HEK293 (cell line): ENCODE measurements around the gene IFFO2.

ENCODE experiments used
- CTCF ChIA-PET: fragments of 350-600 bp; formaldehyde crosslinking; extraction: SDS; loops from one replicate; lab custom pipeline; 2021; ENCODE audit warnings: antibody characterized with exemption; lab: Yijun Ruan, JAX
- POLR2A ChIA-PET: fragments of 300-600 bp; formaldehyde crosslinking; extraction: SDS; loops from one replicate; lab custom pipeline; 2020; ENCODE audit warnings: antibody characterized with exemption, inconsistent platforms; lab: Yijun Ruan, JAX
- H3K27ac ChIP-seq: fragments of 200-500 bp; sonication (Bioruptor generic); 2 replicates; pipeline ENCODE4 v1.5.1; 2014; ENCODE audit warnings: low read depth, low read length, control low read depth, inconsistent platforms; ENCODE audit errors: extremely low read depth
- H3K36me3 ChIP-seq, 2 experiments: fragments of 200-500 bp in 1 of 2; sonication (Bioruptor generic) in 1 of 2; 1 replicate in 1 of 2; 2 replicates in 1 of 2; pipeline ENCODE4 v1.5.1; 2014 to 2017; ENCODE audit warnings: inconsistent platforms in 2 of 2, low read length in 2 of 2; ENCODE audit not compliant: control insufficient read depth in 2 of 2, insufficient read depth in 1 of 2
- H3K4me1 ChIP-seq: fragments of 200-500 bp; sonication (Bioruptor generic); 2 replicates; pipeline ENCODE4 v1.5.1; 2014; ENCODE audit warnings: mild to moderate bottlenecking, low read length, inconsistent platforms; ENCODE audit not compliant: control insufficient read depth, insufficient read depth
- H3K4me3 ChIP-seq: 2 replicates; pipeline ENCODE4 v1.5.1; 2011; ENCODE audit warnings: low read depth, mild to moderate bottlenecking, control low read depth, low read length, moderate library complexity
- H3K9me3 ChIP-seq: fragments of 200-500 bp; sonication (Bioruptor generic); 2 replicates; pipeline ENCODE4 v1.5.1; 2014; ENCODE audit warnings: low read depth, low read length, inconsistent platforms; ENCODE audit not compliant: control insufficient read depth, insufficient read depth
- GLIS1 ChIP-seq: fragments of 450-650 bp; formaldehyde crosslinking; IDR thresholded peaks from 2 replicates; pipeline ENCODE4 v1.5.1; 2016; ENCODE audit warnings: missing biosample characterization, missing genetic modification characterization
- GLIS2 ChIP-seq: fragments of 450-650 bp; formaldehyde crosslinking; IDR thresholded peaks from 2 replicates; pipeline ENCODE4 v1.5.1; 2016; ENCODE audit warnings: missing biosample characterization, missing genetic modification characterization
- KLF1 ChIP-seq: fragments of 450-650 bp; formaldehyde crosslinking; IDR thresholded peaks from 2 replicates; pipeline ENCODE4 v1.5.1; 2016; ENCODE audit warnings: missing biosample characterization, missing genetic modification characterization
- KLF9 ChIP-seq: fragments of 450-650 bp; formaldehyde crosslinking; IDR thresholded peaks from 2 replicates; pipeline ENCODE4 v1.5.1; 2016; ENCODE audit warnings: missing biosample characterization, missing genetic modification characterization, low read depth
- YY1 ChIP-seq: fragments of 450-650 bp; formaldehyde crosslinking; IDR thresholded peaks from 2 replicates; pipeline ENCODE4 v1.5.1; 2018; ENCODE audit warnings: missing biosample characterization, missing genetic modification characterization
- ZIC2 ChIP-seq: fragments of 450-650 bp; formaldehyde crosslinking; IDR thresholded peaks from 2 replicates; pipeline ENCODE4 v1.5.1; 2016; ENCODE audit warnings: missing biosample characterization, missing genetic modification characterization
- ZNF18 ChIP-seq: fragments of 450-650 bp; formaldehyde crosslinking; IDR thresholded peaks from 2 replicates; pipeline ENCODE4 v1.5.1; 2016; ENCODE audit warnings: missing biosample characterization, missing genetic modification characterization
- ZNF341 ChIP-seq: fragments of 450-650 bp; formaldehyde crosslinking; IDR thresholded peaks from 2 replicates; pipeline ENCODE4; 2016; ENCODE audit warnings: low read depth, missing biosample characterization, missing genetic modification characterization
- ZNF366 ChIP-seq: fragments of 450-650 bp; formaldehyde crosslinking; conservative IDR thresholded peaks from 2 replicates; pipeline ENCODE4 v1.5.1; 2016; ENCODE audit warnings: missing biosample characterization, missing genetic modification characterization
- ZNF37A ChIP-seq: fragments of 450-650 bp; IDR thresholded peaks from 2 replicates; pipeline ENCODE4 v1.5.1; 2018; ENCODE audit warnings: missing biosample characterization, missing genetic modification characterization
- ZNF423 ChIP-seq: fragments of 450-650 bp; formaldehyde crosslinking; IDR thresholded peaks from 2 replicates; pipeline ENCODE4 v1.5.1; 2016; ENCODE audit warnings: missing biosample characterization, missing genetic modification characterization
- ZNF623 ChIP-seq: fragments of 450-650 bp; formaldehyde crosslinking; IDR thresholded peaks from 2 replicates; pipeline ENCODE4 v1.5.1; 2016; ENCODE audit warnings: missing biosample characterization, missing genetic modification characterization
- ZNF626 ChIP-seq: fragments of 450-650 bp; sonication (Bioruptor Pico); formaldehyde crosslinking; IDR thresholded peaks from 2 replicates; pipeline ENCODE4 v1.5.1; 2018; ENCODE audit warnings: missing biosample characterization, missing genetic modification characterization, inconsistent platforms
- ZNF747 ChIP-seq: fragments of 450-650 bp; formaldehyde crosslinking; IDR thresholded peaks from 2 replicates; pipeline ENCODE4 v1.5.1; 2016; ENCODE audit warnings: missing biosample characterization, missing genetic modification characterization

Gene IFFO2

GRCh38 chr1:18940303-18941020, 16.0 kb downstream of the IFFO2 start:
- Histone ChIP-seq H3K27ac (no peak overlapping the region), H3K4me3 (no peak overlapping the region), H3K36me3 (peaks cover 0 to 4% of the 10 kb centered on the region in 2 experiments; a peak in 1 of 3 replicates)
- CTCF ChIA-PET = interaction anchor here (0.5 to 2.3 kb wide), 4 partner anchors 27 to 1880 kb away, joined by 3 to 11 read pairs (median 4); no protein-coding TSS in a partner anchor
- TF ChIP-seq ZNF37A (no peak), ZNF366 (tag by site-specific recombination) (peak; percentile 98), ZNF747 (tag by site-specific recombination) (no peak), ZNF623 (tag by site-specific recombination) (no peak)
- TF ChIP-seq, all 188 proteins: peak for 1
- H3K4me1 ChIP-seq = peaks cover 15% of the 10 kb centered on the region
- POLR2A ChIA-PET = no interaction called here
- H3K9me3 ChIP-seq = no peaks in the 10 kb centered on the region

GRCh38 chr1:18939398-18940302, 16.8 kb downstream of the IFFO2 start:
- CTCF ChIA-PET = interaction anchor here (0.7 to 2.3 kb wide), 2 partner anchors 26 to 1879 kb away, joined by 3 to 11 read pairs; no protein-coding TSS in a partner anchor
- H3K4me3 ChIP-seq = no peak overlapping the region
- H3K36me3 ChIP-seq = peaks cover 0 to 4% of the 10 kb centered on the region in 2 experiments; a peak in 1 of 3 replicates
- no peaks in the 10 kb centered on the region for H3K9me3 ChIP-seq
- TF ChIP-seq ZIC2 (tag by site-specific recombination) (peak; percentile 15; the same call in 1 of the 2 replicates), ZNF341 (tag by site-specific recombination) (peak; percentile 55), YY1 (no peak)
- TF ChIP-seq, all 188 proteins: peak for 2
- peaks cover 8% of the 10 kb centered on the region for H3K4me1 ChIP-seq
- no peak overlapping the region for H3K27ac ChIP-seq
- POLR2A ChIA-PET = interaction anchor here (1.1 kb wide), 1 partner anchor 17 kb away, joined by 3 read pairs; the partner anchor contains the start of gene IFFO2

GRCh38 chr1:18938707-18939070, 17.8 kb downstream of the IFFO2 start:
- TF ChIP-seq ZNF18 (tag by site-specific recombination) (no peak), ZIC2 (tag by site-specific recombination) (peak; percentile 100), KLF1 (tag by site-specific recombination) (0 out of 2 replicates have a peak, but pooled peaks have one; percentile 24), ZNF423 (tag by site-specific recombination) (peak; percentile 75), GLIS2 (peak; percentile 49; the same call in 1 of the 2 replicates), GLIS1 (tag by site-specific recombination) (peak; percentile 51; the same call in 1 of the 2 replicates), KLF9 (tag by site-specific recombination) (peak; percentile 79), ZNF626 (tag by site-specific recombination) (no peak)
- TF ChIP-seq, all 188 proteins: peak for 6
- Histone ChIP-seq H3K4me1 (peaks cover 5% of the 10 kb centered on the region; the same call in 1 of the 2 replicates), H3K9me3 (no peaks in the 10 kb centered on the region), H3K27ac (no peak overlapping the region), H3K4me3 (no peak overlapping the region), H3K36me3 (peaks cover 0 to 4% of the 10 kb centered on the region in 2 experiments; a peak in 1 of 3 replicates)
- ChIA-PET POLR2A (interaction anchor here (1.1 to 1.3 kb wide), 2 partner anchors 12 to 18 kb away, joined by 3 to 8 read pairs; partner anchors contain the start of gene IFFO2), CTCF (interaction anchor here (0.6 to 1.6 kb wide), 2 partner anchors 25 to 124 kb away, joined by 3 to 6 read pairs; no protein-coding TSS in a partner anchor)
